ENCODE data around the gene GPR6.

DNA sequence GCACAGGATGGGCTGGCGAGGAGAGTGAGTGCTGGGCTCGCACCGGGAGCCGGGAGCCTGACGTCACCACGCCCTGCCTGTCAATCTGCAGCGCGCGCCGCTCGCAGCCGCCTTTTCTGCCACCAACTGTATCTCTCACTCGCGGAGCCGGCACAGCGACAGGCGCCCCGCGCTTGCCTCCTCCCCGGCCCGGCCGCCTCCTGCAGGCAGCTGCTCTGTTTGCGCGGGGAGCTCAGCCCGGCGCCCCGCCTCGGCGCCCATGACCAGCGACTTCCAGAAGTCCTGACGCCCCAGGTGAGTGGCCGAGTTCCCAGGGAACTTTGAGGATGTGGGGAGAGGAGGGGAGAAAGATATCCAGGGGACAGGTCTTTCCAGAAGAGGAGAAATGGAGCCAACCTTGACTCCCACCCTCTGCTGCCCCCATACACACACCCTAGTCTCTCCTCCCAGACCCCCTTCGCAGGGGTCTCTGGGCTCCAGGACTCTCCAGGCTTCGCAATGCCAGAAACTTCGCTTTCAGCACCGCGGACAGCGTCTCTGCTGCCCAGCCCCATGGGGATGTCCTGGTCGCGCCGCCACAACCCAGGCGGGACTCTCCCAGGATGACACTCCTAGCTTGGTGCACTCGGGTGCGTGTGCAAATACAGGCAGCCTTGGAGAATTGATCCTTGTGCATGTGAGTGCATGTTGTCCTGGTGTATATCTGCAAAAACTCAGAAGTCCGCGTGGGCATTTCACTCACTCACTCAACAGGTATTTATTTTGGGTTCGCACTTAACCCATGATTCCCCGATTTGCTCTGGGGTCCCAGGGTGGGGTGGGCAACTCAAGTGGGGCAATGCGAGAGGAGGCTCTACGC, at the start of gene GPR6:
- TF ChIP-seq HOXA7 (CRISPR knock-in tag; IDR thresholded peaks at IDR 0.05; ENCODE audit: borderline replicate concordance): no peak
- no peak for TF ChIP-seq KLF9 (tag by site-specific recombination; IDR thresholded peaks at IDR 0.05; ENCODE audit: low read depth)
- TF ChIP-seq, protein P1, sequence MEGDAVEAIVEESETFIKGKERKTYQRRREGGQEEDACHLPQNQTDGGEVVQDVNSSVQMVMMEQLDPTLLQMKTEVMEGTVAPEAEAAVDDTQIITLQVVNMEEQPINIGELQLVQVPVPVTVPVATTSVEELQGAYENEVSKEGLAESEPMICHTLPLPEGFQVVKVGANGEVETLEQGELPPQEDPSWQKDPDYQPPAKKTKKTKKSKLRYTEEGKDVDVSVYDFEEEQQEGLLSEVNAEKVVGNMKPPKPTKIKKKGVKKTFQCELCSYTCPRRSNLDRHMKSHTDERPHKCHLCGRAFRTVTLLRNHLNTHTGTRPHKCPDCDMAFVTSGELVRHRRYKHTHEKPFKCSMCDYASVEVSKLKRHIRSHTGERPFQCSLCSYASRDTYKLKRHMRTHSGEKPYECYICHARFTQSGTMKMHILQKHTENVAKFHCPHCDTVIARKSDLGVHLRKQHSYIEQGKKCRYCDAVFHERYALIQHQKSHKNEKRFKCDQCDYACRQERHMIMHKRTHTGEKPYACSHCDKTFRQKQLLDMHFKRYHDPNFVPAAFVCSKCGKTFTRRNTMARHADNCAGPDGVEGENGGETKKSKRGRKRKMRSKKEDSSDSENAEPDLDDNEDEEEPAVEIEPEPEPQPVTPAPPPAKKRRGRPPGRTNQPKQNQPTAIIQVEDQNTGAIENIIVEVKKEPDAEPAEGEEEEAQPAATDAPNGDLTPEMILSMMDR (tag by site-specific recombination; IDR thresholded peaks at IDR 0.05): no peak
- TF ChIP-seq, protein P2, sequence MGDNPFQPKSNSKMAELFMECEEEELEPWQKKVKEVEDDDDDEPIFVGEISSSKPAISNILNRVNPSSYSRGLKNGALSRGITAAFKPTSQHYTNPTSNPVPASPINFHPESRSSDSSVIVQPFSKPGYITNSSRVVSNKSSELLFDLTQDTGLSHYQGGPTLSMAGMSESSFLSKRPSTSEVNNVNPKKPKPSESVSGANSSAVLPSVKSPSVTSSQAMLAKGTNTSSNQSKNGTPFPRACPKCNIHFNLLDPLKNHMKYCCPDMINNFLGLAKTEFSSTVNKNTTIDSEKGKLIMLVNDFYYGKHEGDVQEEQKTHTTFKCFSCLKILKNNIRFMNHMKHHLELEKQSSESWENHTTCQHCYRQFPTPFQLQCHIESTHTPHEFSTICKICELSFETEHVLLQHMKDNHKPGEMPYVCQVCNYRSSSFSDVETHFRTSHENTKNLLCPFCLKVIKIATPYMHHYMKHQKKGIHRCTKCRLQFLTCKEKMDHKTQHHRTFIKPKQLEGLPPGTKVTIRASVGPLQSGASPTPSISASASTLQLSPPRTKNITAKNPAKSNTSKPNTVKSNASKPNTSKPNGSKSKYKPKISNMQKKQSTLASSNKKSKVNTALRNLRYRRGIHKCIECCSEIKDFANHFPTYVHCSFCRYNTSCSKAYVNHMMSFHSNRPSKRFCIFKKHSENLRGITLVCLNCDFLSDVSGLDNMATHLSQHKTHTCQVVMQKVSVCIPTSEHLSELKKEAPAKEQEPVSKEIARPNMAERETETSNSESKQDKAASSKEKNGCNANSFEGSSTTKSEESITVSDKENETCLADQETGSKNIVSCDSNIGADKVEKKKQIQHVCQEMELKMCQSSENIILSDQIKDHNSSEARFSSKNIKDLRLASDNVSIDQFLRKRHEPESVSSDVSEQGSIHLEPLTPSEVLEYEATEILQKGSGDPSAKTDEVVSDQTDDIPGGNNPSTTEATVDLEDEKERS (tag by site-specific recombination; IDR thresholded peaks at IDR 0.05): peak; percentile 9; the same call in 1 of the 2 replicates
- TF ChIP-seq GLI4 (tag by site-specific recombination; IDR thresholded peaks at IDR 0.05): no peak
- TF ChIP-seq ZFP3 (tag by site-specific recombination; IDR thresholded peaks at IDR 0.05; ENCODE audit: low read depth): no peak
- TF ChIP-seq ZNF184 (tag by site-specific recombination; IDR thresholded peaks at IDR 0.05): no peak
- no peak for TF ChIP-seq ZNF677 (tag by site-specific recombination; IDR thresholded peaks at IDR 0.05)
